GM23338 (cell line): ENCODE measurements around the gene ADCY6. TPM values are rescaled to one million over a fixed set of nuclear protein-coding genes. Genes with fewer than 3 reads are reported as not detected.

Experiments
- ATAC-seq: fragments of 200-7000 bp; cut with Tn5 transposase; 3 replicates; pipeline ENCODE4 v1.9.1; 2020
- DNase-seq: peaks from one replicate; pipeline ENCODE4 v3.0.0-alpha.2; 2015; ENCODE audit warnings: low spot score
- H2AFZ ChIP-seq: fragments of 200-600 bp; sonication (generic); 2 replicates; pipeline ENCODE4 v1.8.0; 2016; ENCODE audit warnings: antibody characterized with exemption, mild to moderate bottlenecking, moderate library complexity
- H3F3A ChIP-seq: fragments of 200-600 bp; sonication (generic); replicated peaks from 2 replicates; pipeline ENCODE4 v1.8.0; 2017; ENCODE audit warnings: antibody characterized with exemption, mixed run types, low read depth
- H3K27ac ChIP-seq: fragments of 200-600 bp; sonication (generic); 2 replicates; pipeline ENCODE4 v1.6.1; 2016; ENCODE audit warnings: low read depth
- H3K27me3 ChIP-seq: fragments of 200-600 bp; sonication (generic); 2 replicates; pipeline ENCODE4 v1.8.0; 2016; ENCODE audit warnings: mild to moderate bottlenecking, mixed run types, moderate library complexity; ENCODE audit not compliant: insufficient read depth
- H3K36me3 ChIP-seq: fragments of 200-600 bp; sonication (generic); 2 replicates; pipeline ENCODE4 v1.8.0; 2016; ENCODE audit warnings: mild to moderate bottlenecking; ENCODE audit not compliant: insufficient read depth
- H3K4me1 ChIP-seq: fragments of 200-600 bp; sonication (generic); 2 replicates; pipeline ENCODE4 v1.8.0; 2016; ENCODE audit warnings: mild to moderate bottlenecking, moderate library complexity; ENCODE audit not compliant: insufficient read depth
- H3K4me2 ChIP-seq: fragments of 200-600 bp; sonication (generic); 2 replicates; pipeline ENCODE4 v1.7.1; 2017; ENCODE audit warnings: mixed run types
- H3K4me3 ChIP-seq: fragments of 200-600 bp; sonication (generic); 2 replicates; pipeline ENCODE4 v1.6.1; 2016; ENCODE audit warnings: mixed run types
- H3K79me2 ChIP-seq: fragments of 200-600 bp; sonication (generic); replicated peaks from 2 replicates; pipeline ENCODE4 v1.8.0; 2017; ENCODE audit warnings: mild to moderate bottlenecking; ENCODE audit not compliant: insufficient read depth
- H3K9me2 ChIP-seq: fragments of 200-600 bp; sonication (generic); 2 replicates; pipeline ENCODE4 v1.8.0; 2017; ENCODE audit not compliant: insufficient read depth
- H4K20me1 ChIP-seq: fragments of 200-600 bp; sonication (generic); replicated peaks from 2 replicates; pipeline ENCODE4 v1.8.0; 2017; ENCODE audit warnings: mild to moderate bottlenecking; ENCODE audit not compliant: insufficient read depth
- H3K27ac Mint-ChIP-seq: 2 replicates; pipeline ENCODE4 v1.8.0; 2020; ENCODE audit warnings: inconsistent platforms, mild to moderate bottlenecking, moderate library complexity, mixed read lengths
- H3K27me3 Mint-ChIP-seq: 3 replicates; pipeline ENCODE4 v1.8.0; 2022; ENCODE audit warnings: low read depth, mild to moderate bottlenecking, moderate library complexity, mixed read lengths, inconsistent platforms; ENCODE audit not compliant: insufficient read depth, poor library complexity
- H3K36me3 Mint-ChIP-seq: 3 replicates; pipeline ENCODE4 v1.8.0; 2021; ENCODE audit warnings: low read depth, mild to moderate bottlenecking, inconsistent platforms, moderate library complexity, mixed read lengths
- H3K4me1 Mint-ChIP-seq: 3 replicates; pipeline ENCODE4 v1.8.0; 2020; ENCODE audit warnings: mild to moderate bottlenecking, inconsistent platforms, mixed read lengths
- H3K4me3 Mint-ChIP-seq: 3 replicates; pipeline ENCODE4 v1.8.0; 2021; ENCODE audit warnings: moderate library complexity, mild to moderate bottlenecking, inconsistent platforms, mixed read lengths
- H3K9me3 Mint-ChIP-seq: 3 replicates; pipeline ENCODE4 v1.8.0; 2020; ENCODE audit warnings: moderate library complexity, mild to moderate bottlenecking, inconsistent platforms, mixed read lengths
- CREB1 ChIP-seq: fragments of 250-450 bp; sonication (Bioruptor Pico); IDR thresholded peaks from 2 replicates; pipeline ENCODE4 v1.5.0; 2020; ENCODE audit warnings: low read depth, mild to moderate bottlenecking, moderate library complexity
- CTCF ChIP-seq, 2 experiments: fragments of 200-600 bp in 1 of 2; sonication (generic) in 1 of 2; conservative IDR thresholded peaks; 2 replicates each; pipeline versions ENCODE4 v1.5.1 to v1.6.1; 2016 to 2017; ENCODE audit warnings: antibody characterized with exemption in 2 of 2, low read depth in 2 of 2, mild to moderate bottlenecking in 2 of 2, moderate library complexity in 1 of 2
- ETS1 ChIP-seq: IDR thresholded peaks from 2 replicates; pipeline ENCODE4 v1.6.1; 2016; ENCODE audit warnings: antibody characterized with exemption
- EZH2 ChIP-seq: fragments of 200-600 bp; sonication (generic); IDR thresholded peaks from one replicate; pipeline ENCODE4 v1.8.0; 2017; ENCODE audit warnings: antibody characterized with exemption, mild to moderate bottlenecking, low read depth; ENCODE audit not compliant: unreplicated experiment
- EZH2phosphoT487 ChIP-seq: fragments of 200-600 bp; sonication (generic); IDR thresholded peaks from one replicate; pipeline ENCODE4 v1.8.1; 2018; ENCODE audit warnings: antibody characterized with exemption; ENCODE audit not compliant: unreplicated experiment
- NANOG ChIP-seq: IDR thresholded peaks from 2 replicates; pipeline ENCODE4 v1.6.1; 2016; ENCODE audit warnings: antibody characterized with exemption, borderline replicate concordance
- POLR2AphosphoS5 ChIP-seq: IDR thresholded peaks from 2 replicates; pipeline ENCODE4 v1.6.1; 2016; ENCODE audit warnings: antibody characterized with exemption, low read depth
- REST ChIP-seq: IDR thresholded peaks from one replicate; pipeline ENCODE4 v1.6.1; 2018; ENCODE audit warnings: antibody characterized with exemption; ENCODE audit not compliant: unreplicated experiment
- STAT1 ChIP-seq: IDR thresholded peaks from one replicate; pipeline ENCODE4 v1.6.1; 2016; ENCODE audit warnings: antibody characterized with exemption; ENCODE audit not compliant: unreplicated experiment
- ZNF462 ChIP-seq: fragments of 250-450 bp; sonication (Bioruptor Pico); IDR thresholded peaks from 2 replicates; pipeline ENCODE4 v1.5.0; 2020; ENCODE audit warnings: mild to moderate bottlenecking, moderate library complexity
- polyA plus RNA-seq: library from polyadenylated mRNA; unstranded; fragments of >200 nt; fragmentation: Nextera tagmentation; extraction: Ambion mirVana; gene quantifications from 2 replicates; pipeline ENCODE4 v1.2.1, GENCODE V29; 2016
- total RNA-seq: library from RNA; depleted of rRNA; stranded (reverse); fragments of >200 nt; shearing (Covaris generic); gene quantifications from 2 replicates; pipeline ENCODE4 v1.2.3, GENCODE V29; 2014

Gene ADCY6
- total and polyA plus RNA-seq, 2 experiments from 2014 or later, result 1.0 to 16.5 TPM

GRCh38 chr12:48767047-48767446, 21.8 kb downstream of the ADCY6 start (continued):
- TF ChIP-seq CTCF (conservative IDR thresholded peaks at IDR 0.05; ENCODE audit: low read depth in 2 of 2), result no peak
- TF ChIP-seq EZH2phosphoT487, result no peak
- TF ChIP-seq EZH2, result no peak
- no peak for TF ChIP-seq NANOG
- no peak for TF ChIP-seq ETS1
- TF ChIP-seq POLR2AphosphoS5, result no peak

- Mint-ChIP-seq H3K27me3 (peaks cover 7% of the 10 kb centered on the region), H3K27ac (no peak overlapping the region)
- H3K4me2 ChIP-seq, result no peak overlapping the region
- no peak for TF ChIP-seq STAT1
- no peak for TF ChIP-seq CTCF (conservative IDR thresholded peaks at IDR 0.05; ENCODE audit: low read depth in 2 of 2)
- TF ChIP-seq ZNF462 (CRISPR knock-in tag), result no peak
- no peak for TF ChIP-seq EZH2phosphoT487
- no peak for TF ChIP-seq CREB1
- TF ChIP-seq REST, result no peak
Observed at GRCh38 chr12:48765753-48766162, 23.1 kb downstream of the ADCY6 start.

More at GRCh38 chr12:48765753-48766162, 23.1 kb downstream of the ADCY6 start:
- no peaks in the 10 kb centered on the region for H3K27me3 ChIP-seq
- Mint-ChIP-seq H3K4me3 (no peak overlapping the region), H3K9me3 (no peaks in the 10 kb centered on the region; the same call in 2 of the 3 replicates), H3K36me3 (peaks cover 8% of the 10 kb centered on the region; the same call in 1 of the 3 replicates), H3K4me1 (peaks cover 18% of the 10 kb centered on the region)
- no peak overlapping the region for H3K4me3 ChIP-seq
- no peaks in the 10 kb centered on the region for H3K36me3 ChIP-seq
- H3K9me2 ChIP-seq, result no peaks in the 10 kb centered on the region
- H3F3A ChIP-seq, result no peaks in the 10 kb centered on the region
- H3K27ac ChIP-seq, result no peak overlapping the region
- no peaks in the 10 kb centered on the region for H3K79me2 ChIP-seq
- ATAC-seq (no peak), DNase-seq (no peak)
- H2AFZ ChIP-seq, result no peak overlapping the region
- peaks cover 7% of the 10 kb centered on the region for H3K4me1 ChIP-seq
- no peaks in the 10 kb centered on the region for H4K20me1 ChIP-seq
